ENCODE measurements around the gene MRPL48.

DNA sequence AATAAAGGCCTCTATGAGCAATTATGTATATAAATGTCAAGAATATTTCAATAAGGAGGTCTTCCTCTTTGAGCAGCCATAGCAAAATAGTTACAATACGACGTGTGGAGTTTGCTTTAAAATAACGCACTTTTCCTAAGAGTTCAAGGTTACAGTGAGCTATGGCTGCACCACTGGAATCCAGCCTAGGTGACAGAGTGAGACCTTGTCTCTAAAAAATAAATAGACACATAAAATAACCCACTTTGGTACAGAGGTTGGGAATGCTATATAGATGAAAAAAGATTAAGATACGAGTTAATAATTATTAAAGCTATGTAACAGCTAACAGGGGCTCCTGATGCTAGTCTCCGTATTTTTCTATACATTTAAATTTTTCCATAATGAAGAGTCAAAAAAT is 39.4 kb upstream of the MRPL48 start:
- TF ChIP-seq, protein P1, sequence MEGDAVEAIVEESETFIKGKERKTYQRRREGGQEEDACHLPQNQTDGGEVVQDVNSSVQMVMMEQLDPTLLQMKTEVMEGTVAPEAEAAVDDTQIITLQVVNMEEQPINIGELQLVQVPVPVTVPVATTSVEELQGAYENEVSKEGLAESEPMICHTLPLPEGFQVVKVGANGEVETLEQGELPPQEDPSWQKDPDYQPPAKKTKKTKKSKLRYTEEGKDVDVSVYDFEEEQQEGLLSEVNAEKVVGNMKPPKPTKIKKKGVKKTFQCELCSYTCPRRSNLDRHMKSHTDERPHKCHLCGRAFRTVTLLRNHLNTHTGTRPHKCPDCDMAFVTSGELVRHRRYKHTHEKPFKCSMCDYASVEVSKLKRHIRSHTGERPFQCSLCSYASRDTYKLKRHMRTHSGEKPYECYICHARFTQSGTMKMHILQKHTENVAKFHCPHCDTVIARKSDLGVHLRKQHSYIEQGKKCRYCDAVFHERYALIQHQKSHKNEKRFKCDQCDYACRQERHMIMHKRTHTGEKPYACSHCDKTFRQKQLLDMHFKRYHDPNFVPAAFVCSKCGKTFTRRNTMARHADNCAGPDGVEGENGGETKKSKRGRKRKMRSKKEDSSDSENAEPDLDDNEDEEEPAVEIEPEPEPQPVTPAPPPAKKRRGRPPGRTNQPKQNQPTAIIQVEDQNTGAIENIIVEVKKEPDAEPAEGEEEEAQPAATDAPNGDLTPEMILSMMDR (IDR thresholded peaks at IDR 0.05) = no peak
- no peak for TF ChIP-seq EZH2 (IDR thresholded peaks at IDR 0.05; ENCODE audit: borderline replicate concordance, insufficient read depth, low read depth, low read length, poor library complexity, severe bottlenecking)
